H1 (cell line): ENCODE data around the gene MDH1. TPM values are rescaled to one million over a fixed set of nuclear protein-coding genes. Genes with fewer than 3 reads are reported as not detected.

Source experiments
- GABPA ChIP-seq: IDR thresholded peaks from 2 replicates; pipeline ENCODE4 v1.6.1; 2011; ENCODE audit warnings: mild to moderate bottlenecking, low read length, moderate library complexity, borderline replicate concordance; ENCODE audit not compliant: insufficient read depth
- KDM4A ChIP-seq: IDR thresholded peaks from one replicate; pipeline ENCODE4 v1.7.1; 2012; ENCODE audit warnings: low read depth, mild to moderate bottlenecking, moderate library complexity, low read length, inconsistent platforms; ENCODE audit not compliant: severe bottlenecking
- SIX5 ChIP-seq: IDR thresholded peaks from 2 replicates; pipeline ENCODE4 v1.6.1; 2011; ENCODE audit warnings: mild to moderate bottlenecking, low read depth, low read length
- polyA plus RNA-seq, 7 experiments: library from polyadenylated mRNA; depleted of rRNA in 3 of 7; stranded (reverse) in 5 of 7; unstranded in 2 of 7; fragments of >200 nt in 5 of 7; fragments of 200-250 nt in 2 of 7; gene quantifications; 1 replicate in 5 of 7; 2 replicates in 1 of 7; 4 replicates in 1 of 7; pipeline versions ENCODE4 v1.2.1 to v1.2.3, GENCODE V29; 2011 to 2013; ENCODE audit warnings: missing spikeins in 2 of 7, mixed read lengths in 2 of 7
- total RNA-seq: library from RNA; stranded (reverse); fragmentation: NEBNext Ultra II Directional; extraction: Animal tissue kit (Norgen Biotek cat#: 25700); gene quantifications from 2 replicates; pipeline ENCODE4 v1.2.1, GENCODE V29; 2021

Gene MDH1
- total and polyA plus RNA-seq, 2 of the 8 experiments (the other 6 are each of a cell fraction or from before 2014, with no cell fraction given) = 353 to 376 TPM

- peak; percentile 23 for TF ChIP-seq KDM4A
- TF ChIP-seq SIX5 = peak; percentile 99
- TF ChIP-seq GABPA = 0 out of 2 replicates have a peak, but pooled peaks have one; percentile 15
Observed at GRCh38 chr2:63588385-63589147, at the start of gene MDH1, which contains the start of gene WDPCP (continued).
